Liver (tissue), 9 donors: ENCODE measurements around the gene AP5M1. TPM values are rescaled to one million over a fixed set of nuclear protein-coding genes. Genes with fewer than 3 reads are reported as not detected.
"Not testable (repeated sequence)": the region's sequence is repeated elsewhere in the genome, so short reads cannot be mapped to it uniquely, and the experiment has no call there.

Source experiments
- DNase-seq: peaks from one replicate; pipeline ENCODE4 v3.0.0-alpha.2; 2017; ENCODE audit warnings: low spot score
- H3K27ac ChIP-seq, 2 donors: one replicate each; pipeline ENCODE4 v1.7.0; 2013; ENCODE audit warnings: inconsistent platforms in 2 of 2, low read length in 2 of 2, control low read depth in 1 of 2, low read depth in 1 of 2, mild to moderate bottlenecking in 1 of 2
- H3K27me3 ChIP-seq, 4 donors: one replicate each; pipeline versions ENCODE4 v1.6.1 to v1.7.0; 2013; ENCODE audit warnings: low read length in 3 of 4, inconsistent platforms in 1 of 4, mild to moderate bottlenecking in 1 of 4, moderate library complexity in 1 of 4; ENCODE audit not compliant: control insufficient read depth in 4 of 4, insufficient read depth in 4 of 4
- H3K36me3 ChIP-seq, 4 donors: one replicate each; pipeline versions ENCODE4 v1.6.1 to v1.7.0; 2013; ENCODE audit warnings: low read length in 3 of 4, mild to moderate bottlenecking in 3 of 4, low read depth in 1 of 4, moderate library complexity in 1 of 4; ENCODE audit not compliant: control insufficient read depth in 4 of 4, insufficient read depth in 3 of 4
- H3K4me1 ChIP-seq, 4 donors: one replicate each; pipeline versions ENCODE4 v1.6.1 to v1.7.0; 2013; ENCODE audit warnings: low read length in 3 of 4, mild to moderate bottlenecking in 3 of 4, moderate library complexity in 1 of 4; ENCODE audit not compliant: control insufficient read depth in 4 of 4, insufficient read depth in 4 of 4
- H3K4me3 ChIP-seq, 3 donors: one replicate each; pipeline versions ENCODE4 v1.6.1 to v1.7.0; 2013; ENCODE audit warnings: low read length in 3 of 3, control low read depth in 1 of 3, low read depth in 1 of 3, mild to moderate bottlenecking in 1 of 3
- H3K9ac ChIP-seq, 2 donors: one replicate each; pipeline ENCODE4 v1.7.0; 2013; ENCODE audit warnings: low read length in 2 of 2, mild to moderate bottlenecking in 2 of 2, moderate library complexity in 2 of 2, control low read depth in 1 of 2, low read depth in 1 of 2
- H3K9me3 ChIP-seq, 4 donors: one replicate each; pipeline versions ENCODE4 v1.6.1 to v1.7.0; 2013; ENCODE audit warnings: low read length in 3 of 4; ENCODE audit not compliant: control insufficient read depth in 4 of 4
- ATF3 ChIP-seq: IDR thresholded peaks from 2 replicates; pipeline ENCODE4 v1.6.1; 2016; ENCODE audit warnings: antibody characterized with exemption
- EGR1 ChIP-seq, 2 donors: IDR thresholded peaks; 2 replicates each; pipeline ENCODE4 v1.6.1; 2016 to 2018; ENCODE audit warnings: antibody characterized with exemption in 2 of 2, low read depth in 2 of 2
- FOXA1 ChIP-seq: IDR thresholded peaks from 2 replicates; pipeline ENCODE4 v1.6.1; 2016; ENCODE audit warnings: antibody characterized with exemption
- FOXA2 ChIP-seq: IDR thresholded peaks from 2 replicates; pipeline ENCODE4 v1.6.1; 2016; ENCODE audit warnings: antibody characterized with exemption
- HNF4A ChIP-seq, 2 donors: conservative IDR thresholded peaks; 2 replicates each; pipeline ENCODE4 v1.6.1; 2016; ENCODE audit warnings: antibody characterized with exemption in 2 of 2, mild to moderate bottlenecking in 2 of 2
- HNF4G ChIP-seq: IDR thresholded peaks from 2 replicates; pipeline ENCODE4 v1.6.1; 2016; ENCODE audit warnings: antibody characterized with exemption
- MAX ChIP-seq: IDR thresholded peaks from 2 replicates; pipeline ENCODE4 v1.6.1; 2016; ENCODE audit warnings: antibody characterized with exemption
- NR2F2 ChIP-seq: IDR thresholded peaks from 2 replicates; pipeline ENCODE4 v1.6.1; 2016; ENCODE audit warnings: antibody characterized with exemption
- RAD21 ChIP-seq, 2 donors: IDR thresholded peaks; 2 replicates each; pipeline ENCODE4 v1.6.1; 2016; ENCODE audit warnings: antibody characterized with exemption in 2 of 2, mild to moderate bottlenecking in 2 of 2
- REST ChIP-seq: IDR thresholded peaks from 2 replicates; pipeline ENCODE4 v1.6.1; 2016; ENCODE audit warnings: antibody characterized with exemption, mild to moderate bottlenecking
- TAF1 ChIP-seq: conservative IDR thresholded peaks from 2 replicates; pipeline ENCODE4 v1.6.1; 2016; ENCODE audit warnings: antibody characterized with exemption, mild to moderate bottlenecking
- YY1 ChIP-seq: IDR thresholded peaks from 2 replicates; pipeline ENCODE4 v1.6.1; 2016; ENCODE audit warnings: antibody characterized with exemption, mild to moderate bottlenecking
- WGBS: extraction: QIAGEN DNeasy Blood & Tissue Kit; methylation state at CpG from one replicate; pipeline ENCODE4 v1.1.7; 2013; 5-methylcytosine and 5-hydroxymethylcytosine counted together
- polyA plus RNA-seq, 2 donors: library from polyadenylated mRNA; stranded (reverse) in 1 of 2; unstranded in 1 of 2; fragments of 200-250 nt in 1 of 2; fragments of >200 nt in 1 of 2; fragmentation: Nextera tagmentation in 1 of 2; extraction: Ambion mirVana in 1 of 2; gene quantifications; one replicate each; pipeline versions ENCODE4 v1.2.1 to v1.2.3, GENCODE V29; 2013 to 2015
- total RNA-seq, 2 donors: library from RNA; depleted of rRNA; stranded (reverse); fragments of >200 nt; gene quantifications; one replicate each; pipeline ENCODE4 v1.2.3, GENCODE V29; 2014
- donor health status: healthy.
- donor health status: healthy.
- donor health status: healthy.
- donor health status: healthy.
- donor health status: healthy.

The AP5M1 gene
- total and polyA plus RNA-seq, 4 donors, result 11.8 to 17.5 (median 14.5) TPM

GRCh38 chr14:57254884-57255283 is 13.9 kb upstream of the AP5M1 start:
- H3K27ac ChIP-seq, result no peak overlapping the region
- H3K27me3 ChIP-seq, result no peaks in the 10 kb centered on the region
- no peak for DNase-seq
- no peak overlapping the region for H3K9ac ChIP-seq
- no peaks in the 10 kb centered on the region for H3K36me3 ChIP-seq
- H3K4me1 ChIP-seq, result no peaks in the 10 kb centered on the region
- no peak for TF ChIP-seq REST
- no peak for TF ChIP-seq ATF3
- no peak for TF ChIP-seq HNF4G
- no peak for TF ChIP-seq FOXA1
- TF ChIP-seq HNF4A (conservative IDR thresholded peaks at IDR 0.05), result no peak
- no peaks in the 10 kb centered on the region for H3K9me3 ChIP-seq
- no peak overlapping the region for H3K4me3 ChIP-seq

- WGBS, result 90% methylated on average over 2 of the region's 2 CpGs
Observed at GRCh38 chr14:57258221-57258620, 10.6 kb upstream of the AP5M1 start.

GRCh38 chr14:57259672-57260071 is 9.1 kb upstream of the AP5M1 start:
- no peak overlapping the region for H3K27ac ChIP-seq
- no peak for DNase-seq
- H3K27me3 ChIP-seq, result no peaks in the 10 kb centered on the region
- no peak overlapping the region for H3K4me3 ChIP-seq
- no peaks in the 10 kb centered on the region for H3K36me3 ChIP-seq
- TF ChIP-seq NR2F2 (no peak), YY1 (no peak), ATF3 (no peak), REST (no peak), HNF4G (no peak), EGR1 (IDR thresholded peaks at IDR 0.05; ENCODE audit: low read depth in 2 of 2) (no peak), HNF4A (conservative IDR thresholded peaks at IDR 0.05) (no peak), TAF1 (no peak), RAD21 (IDR thresholded peaks at IDR 0.05) (no peak), FOXA2 (no peak), MAX (no peak)
- WGBS, result 95% methylated on average over 1 of the region's 1 CpG
- H3K9me3 ChIP-seq, result no peaks in the 10 kb centered on the region
- H3K4me1 ChIP-seq, result peaks cover 1 to 16% (median 11%) of the 10 kb centered on the region in 4 donors
- no peak overlapping the region for H3K9ac ChIP-seq

More at GRCh38 chr14:57258221-57258620, 10.6 kb upstream of the AP5M1 start:
- H3K27ac ChIP-seq, H3K9ac ChIP-seq, H3K36me3 ChIP-seq, H3K27me3 ChIP-seq, DNase-seq, H3K9me3 ChIP-seq, H3K4me3 ChIP-seq: not testable (repeated sequence)
- peaks cover 1 to 16% (median 11%) of the 10 kb centered on the region in 4 donors for H3K4me1 ChIP-seq
